ENCODE data around the gene OAS1. TPM values are rescaled to one million over a fixed set of nuclear protein-coding genes. Genes with fewer than 3 reads are reported as not detected.

The OAS1 gene
- total RNA-seq, 1 experiment from 2014 or later, result 1.5 TPM

- TF ChIP-seq, protein P1, sequence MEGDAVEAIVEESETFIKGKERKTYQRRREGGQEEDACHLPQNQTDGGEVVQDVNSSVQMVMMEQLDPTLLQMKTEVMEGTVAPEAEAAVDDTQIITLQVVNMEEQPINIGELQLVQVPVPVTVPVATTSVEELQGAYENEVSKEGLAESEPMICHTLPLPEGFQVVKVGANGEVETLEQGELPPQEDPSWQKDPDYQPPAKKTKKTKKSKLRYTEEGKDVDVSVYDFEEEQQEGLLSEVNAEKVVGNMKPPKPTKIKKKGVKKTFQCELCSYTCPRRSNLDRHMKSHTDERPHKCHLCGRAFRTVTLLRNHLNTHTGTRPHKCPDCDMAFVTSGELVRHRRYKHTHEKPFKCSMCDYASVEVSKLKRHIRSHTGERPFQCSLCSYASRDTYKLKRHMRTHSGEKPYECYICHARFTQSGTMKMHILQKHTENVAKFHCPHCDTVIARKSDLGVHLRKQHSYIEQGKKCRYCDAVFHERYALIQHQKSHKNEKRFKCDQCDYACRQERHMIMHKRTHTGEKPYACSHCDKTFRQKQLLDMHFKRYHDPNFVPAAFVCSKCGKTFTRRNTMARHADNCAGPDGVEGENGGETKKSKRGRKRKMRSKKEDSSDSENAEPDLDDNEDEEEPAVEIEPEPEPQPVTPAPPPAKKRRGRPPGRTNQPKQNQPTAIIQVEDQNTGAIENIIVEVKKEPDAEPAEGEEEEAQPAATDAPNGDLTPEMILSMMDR (IDR thresholded peaks at IDR 0.05; ENCODE audit: unreplicated experiment), result no peak
- CTCF ChIA-PET, result interaction anchor here (0.6 to 2.9 kb wide), 5 partner anchors 10 to 204 kb away, joined by 3 to 8 read pairs (median 4); no protein-coding TSS in a partner anchor
- DNase-seq (ENCODE audit: unreplicated experiment), result peak; percentile 86
- H3K9me3 Mint-ChIP-seq (ENCODE audit: unreplicated experiment), result peaks cover 5% of the 10 kb centered on the region
- POLR2A ChIA-PET, result interaction anchor here (0.7 to 6.1 kb wide), 7 partner anchors 11 to 1663 kb away, joined by 3 to 74 read pairs (median 3); partner anchors contain the start of gene OAS3
- H3K27ac Mint-ChIP-seq (ENCODE audit: low read depth, unreplicated experiment), result no peak overlapping the region
- H3K36me3 Mint-ChIP-seq (ENCODE audit: insufficient read depth, unreplicated experiment), result no peaks in the 10 kb centered on the region
- no peaks in the 10 kb centered on the region for H3K27me3 Mint-ChIP-seq (ENCODE audit: insufficient read depth, unreplicated experiment)
- peaks cover 44% of the 10 kb centered on the region for H3K4me1 Mint-ChIP-seq (ENCODE audit: insufficient read depth, unreplicated experiment)
- BruUV-seq (replicated peaks), result no TSS peak
- no peak overlapping the region for H3K4me3 Mint-ChIP-seq (ENCODE audit: unreplicated experiment)
- intact Hi-C loops (cut with micrococcal nuclease), result loop anchor here (10.0 kb wide), 1 partner anchor 249 kb away; no protein-coding TSS in a partner anchor
Measured at GRCh38 chr12:112905451-112906089, 1.2 kb upstream of the OAS1 start.

GRCh38 chr12:112907415-112908157, 824 bp downstream of the OAS1 start:
- Mint-ChIP-seq H3K4me3 (ENCODE audit: unreplicated experiment) (peak overlapping the region; percentile 73), H3K27me3 (ENCODE audit: insufficient read depth, unreplicated experiment) (no peaks in the 10 kb centered on the region), H3K27ac (ENCODE audit: low read depth, unreplicated experiment) (peak overlapping the region; percentile 72), H3K9me3 (ENCODE audit: unreplicated experiment) (peaks cover 9% of the 10 kb centered on the region), H3K4me1 (ENCODE audit: insufficient read depth, unreplicated experiment) (peaks cover 39% of the 10 kb centered on the region), H3K36me3 (ENCODE audit: insufficient read depth, unreplicated experiment) (no peaks in the 10 kb centered on the region)
- ChIA-PET POLR2A (interaction anchor here (0.6 to 6.1 kb wide), 7 partner anchors 9 to 1735 kb away, joined by 3 to 74 read pairs (median 3); partner anchors contain the start of gene OAS3), CTCF (interaction anchor here (0.6 to 2.9 kb wide), 5 partner anchors 8 to 267 kb away, joined by 3 to 8 read pairs (median 3); partner anchors contain the start of gene OAS3)
- TF ChIP-seq, protein P1 (IDR thresholded peaks at IDR 0.05; ENCODE audit: unreplicated experiment), result no peak
- no TSS peak for BruUV-seq (replicated peaks)
- DNase-seq (ENCODE audit: unreplicated experiment), result no peak
- intact Hi-C loops (cut with micrococcal nuclease), result loop anchor here (10.0 kb wide), 1 partner anchor 247 kb away; no protein-coding TSS in a partner anchor

- TF ChIP-seq, protein P1 (IDR thresholded peaks at IDR 0.05; ENCODE audit: unreplicated experiment), result no peak
- POLR2A ChIA-PET, result interaction anchor here (5.9 to 6.1 kb wide), 2 partner anchors 8 to 29 kb away, joined by 53 to 74 read pairs; partner anchors contain the start of gene OAS3
- Mint-ChIP-seq H3K27ac (ENCODE audit: low read depth, unreplicated experiment) (no peak overlapping the region), H3K36me3 (ENCODE audit: insufficient read depth, unreplicated experiment) (peaks cover 5% of the 10 kb centered on the region), H3K27me3 (ENCODE audit: insufficient read depth, unreplicated experiment) (no peaks in the 10 kb centered on the region), H3K4me3 (ENCODE audit: unreplicated experiment) (no peak overlapping the region), H3K4me1 (ENCODE audit: insufficient read depth, unreplicated experiment) (peaks cover 31% of the 10 kb centered on the region), H3K9me3 (ENCODE audit: unreplicated experiment) (peaks cover 18% of the 10 kb centered on the region)
- intact Hi-C loops (cut with micrococcal nuclease), result loop anchor here (10.0 kb wide), 1 partner anchor 246 kb away; no protein-coding TSS in a partner anchor
- no TSS peak for BruUV-seq (replicated peaks)
- no peak for DNase-seq (ENCODE audit: unreplicated experiment)
- CTCF ChIA-PET, result interaction anchor here (0.6 to 1.0 kb wide), 2 partner anchors 24 to 40 kb away, joined by 3 read pairs; no protein-coding TSS in a partner anchor
Measured at GRCh38 chr12:112908548-112908947, 1.8 kb downstream of the OAS1 start.

DNA sequence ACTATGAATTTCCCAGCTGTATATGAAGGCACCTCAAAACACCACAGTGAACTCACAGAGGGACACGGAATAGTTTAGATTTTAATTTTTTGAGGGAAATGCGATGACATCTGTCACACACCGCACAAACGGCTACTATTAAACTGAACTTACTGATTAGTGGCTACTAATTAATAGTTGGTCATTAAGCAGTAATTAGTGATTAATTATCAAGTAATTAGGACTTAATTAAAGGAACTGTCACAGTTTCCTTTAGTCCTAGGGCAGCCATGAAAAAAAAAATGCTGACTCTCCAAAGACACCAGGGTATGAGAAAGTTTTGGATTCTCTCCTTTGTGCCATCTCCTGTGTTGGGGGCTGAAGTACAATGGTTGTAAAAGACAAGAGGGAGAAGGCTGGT, 2.9 kb downstream of the OAS1 start:
- POLR2A ChIA-PET, result interaction anchor here (5.9 kb wide), 1 partner anchor 27 kb away, joined by 74 read pairs; the partner anchor contains the start of gene OAS3
- H3K4me3 Mint-ChIP-seq (ENCODE audit: unreplicated experiment), result no peak overlapping the region
- peak overlapping the region; percentile 85 for H3K27ac Mint-ChIP-seq (ENCODE audit: low read depth, unreplicated experiment)
- peaks cover 20% of the 10 kb centered on the region for H3K9me3 Mint-ChIP-seq (ENCODE audit: unreplicated experiment)
- CTCF ChIA-PET, result interaction anchor here (0.5 to 1.0 kb wide), 3 partner anchors 9 to 1992 kb away, joined by 3 read pairs; partner anchors contain the start of gene OAS3
- intact Hi-C loops (cut with micrococcal nuclease), result loop anchor here (10.0 kb wide), 1 partner anchor 245 kb away; no protein-coding TSS in a partner anchor
- H3K36me3 Mint-ChIP-seq (ENCODE audit: insufficient read depth, unreplicated experiment), result peaks cover 5% of the 10 kb centered on the region
- TF ChIP-seq, protein P1 (IDR thresholded peaks at IDR 0.05; ENCODE audit: unreplicated experiment), result no peak
- H3K4me1 Mint-ChIP-seq (ENCODE audit: insufficient read depth, unreplicated experiment), result peaks cover 20% of the 10 kb centered on the region
- DNase-seq (ENCODE audit: unreplicated experiment), result no peak
- H3K27me3 Mint-ChIP-seq (ENCODE audit: insufficient read depth, unreplicated experiment), result no peaks in the 10 kb centered on the region
- BruUV-seq (replicated peaks), result no TSS peak

Data from MCF 10A (cell line).